NCI-H1694 treated with DMSO at 0.1 percent for 48 hours (cell line): ENCODE measurements around the gene SLC6A8.
A peak's percentile ranks its signal among the peaks of the same experiment; 100 is the strongest.

Source experiments
- DNase-seq: peaks from one replicate; lab custom pipeline; 2025; lab: John Stamatoyannopoulos, UW

The SLC6A8 gene

GRCh38 chrX:153648358-153649177 is 39.2 kb upstream of the SLC6A8 start:
- DNase-seq, result no peak

GRCh38 chrX:153649178-153649914 is 38.4 kb upstream of the SLC6A8 start:
- DNase-seq, result peak; percentile 61

- no peak for DNase-seq
Measured at GRCh38 chrX:153649915-153650782, 37.6 kb upstream of the SLC6A8 start.

- DNase-seq, result no peak
Measured at GRCh38 chrX:153650959-153651358, 36.8 kb upstream of the SLC6A8 start.

- DNase-seq, result no peak
Measured at GRCh38 chrX:153651540-153652079, 36.1 kb upstream of the SLC6A8 start.

GRCh38 chrX:153653556-153653955 is 34.2 kb upstream of the SLC6A8 start:
- DNase-seq, result no peak

- no peak for DNase-seq
Measured at GRCh38 chrX:153657161-153657560, 30.6 kb upstream of the SLC6A8 start.

- DNase-seq, result no peak
Measured at GRCh38 chrX:153659268-153659667, 28.5 kb upstream of the SLC6A8 start.

- no peak for DNase-seq
Measured at GRCh38 chrX:153662266-153662665, 25.5 kb upstream of the SLC6A8 start.

GRCh38 chrX:153665726-153666306 is 21.9 kb upstream of the SLC6A8 start:
- DNase-seq, result no peak

GRCh38 chrX:153667281-153667955 is 20.3 kb upstream of the SLC6A8 start:
- DNase-seq, result no peak

- DNase-seq, result peak; percentile 76
Measured at GRCh38 chrX:153667956-153668396, 19.8 kb upstream of the SLC6A8 start.

- no peak for DNase-seq
Measured at GRCh38 chrX:153668423-153669173, 19.1 kb upstream of the SLC6A8 start.

- DNase-seq, result peak; percentile 26
Measured at GRCh38 chrX:153669174-153669890, 18.4 kb upstream of the SLC6A8 start.

- no peak for DNase-seq
Measured at GRCh38 chrX:153669901-153670731, 17.6 kb upstream of the SLC6A8 start.

- DNase-seq, result no peak
Measured at GRCh38 chrX:153670748-153671588, 16.8 kb upstream of the SLC6A8 start.

- no peak for DNase-seq
Measured at GRCh38 chrX:153671589-153672530, 15.9 kb upstream of the SLC6A8 start.
